Raji (cell line): ENCODE results near the gene PLEKHA1.

Experiments used
- POLR2A ChIP-seq: IDR thresholded peaks from 2 replicates; pipeline ENCODE4 v1.6.1; 2011; ENCODE audit warnings: low read depth, low read length, control low read depth; ENCODE audit not compliant: insufficient read depth

PLEKHA1 gene

DNA sequence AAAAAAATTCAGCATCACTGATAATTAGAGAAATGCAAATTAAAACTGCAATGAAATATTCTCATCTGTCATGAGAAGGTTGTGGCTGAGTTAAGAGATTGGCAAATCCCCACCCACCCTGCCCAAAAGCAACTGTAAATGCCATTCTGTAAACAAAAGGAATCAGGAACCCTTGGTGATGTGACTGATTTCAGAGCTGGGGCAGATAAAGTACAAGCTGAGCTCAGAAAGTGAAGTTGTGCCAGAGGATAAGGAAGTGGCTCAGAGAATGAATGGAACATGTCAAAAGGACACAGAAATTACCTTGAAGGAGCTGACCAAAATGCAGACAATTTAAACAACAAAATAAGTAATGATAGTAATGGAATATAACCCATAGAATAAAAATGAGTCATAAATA lies 47.2 kb downstream of the PLEKHA1 start:
- no peak for TF ChIP-seq POLR2A

DNA sequence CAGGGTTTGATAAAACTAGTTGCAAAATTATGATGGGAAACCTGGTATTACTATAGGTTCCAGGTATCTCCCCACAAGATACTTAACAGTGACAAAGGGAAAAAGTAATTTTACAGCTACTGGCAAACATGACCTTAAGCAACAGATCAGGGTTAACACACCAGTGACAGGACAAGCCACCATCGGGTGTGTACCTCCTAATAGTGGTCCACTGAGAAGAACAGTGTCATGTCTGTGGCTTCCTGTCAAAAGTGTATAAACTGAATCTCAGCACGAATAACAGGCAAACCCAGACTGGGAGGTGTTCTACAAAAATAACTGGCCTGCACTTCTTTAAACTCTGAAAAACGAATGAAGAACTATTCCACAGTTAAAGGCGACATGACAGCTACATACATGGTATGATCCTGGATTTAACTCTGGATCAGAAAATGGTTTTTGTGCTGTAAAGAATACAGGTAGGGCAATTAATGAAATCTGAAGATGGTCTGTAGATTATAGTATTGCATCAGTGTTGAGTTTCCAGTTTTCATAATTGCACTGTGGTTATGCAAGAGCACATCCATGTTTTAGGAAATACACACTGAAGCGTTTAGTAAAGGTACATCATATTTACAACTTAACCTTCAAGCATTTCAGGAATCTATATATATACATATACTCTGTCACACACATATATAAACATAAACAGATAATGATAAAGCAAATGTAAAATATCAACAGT lies 47.9 kb downstream of the PLEKHA1 start:
- no peak for TF ChIP-seq POLR2A

DNA sequence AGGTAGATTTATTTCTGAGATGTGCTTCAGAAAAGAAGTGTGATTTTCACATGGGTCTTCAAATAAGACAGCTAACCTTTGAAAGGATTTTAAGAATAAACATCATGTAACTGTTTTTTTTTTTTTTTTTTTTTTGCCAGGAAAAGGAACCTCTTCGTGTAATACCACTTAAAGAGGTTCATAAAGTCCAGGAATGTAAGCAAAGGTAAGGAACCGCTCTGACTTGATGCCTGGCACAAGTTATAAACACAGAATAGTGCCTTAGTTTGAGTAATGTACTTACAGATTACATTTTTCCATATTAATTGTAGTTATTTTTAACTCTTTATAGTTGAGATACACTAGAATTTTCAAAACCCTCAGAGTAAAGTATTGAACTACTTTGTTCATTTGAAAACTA lies 49.6 kb downstream of the PLEKHA1 start:
- TF ChIP-seq POLR2A = no peak

- no peak for TF ChIP-seq POLR2A
Measured at GRCh38 chr10:122426829-122427228, 52.3 kb downstream of the PLEKHA1 start.

GRCh38 chr10:122427280-122427679 lies 52.8 kb downstream of the PLEKHA1 start:
- TF ChIP-seq POLR2A = no peak

- TF ChIP-seq POLR2A = no peak
Measured at GRCh38 chr10:122435212-122435827, 60.8 kb downstream of the PLEKHA1 start.

- no peak for TF ChIP-seq POLR2A
Measured at GRCh38 chr10:122441961-122442360, 67.5 kb downstream of the PLEKHA1 start.

DNA sequence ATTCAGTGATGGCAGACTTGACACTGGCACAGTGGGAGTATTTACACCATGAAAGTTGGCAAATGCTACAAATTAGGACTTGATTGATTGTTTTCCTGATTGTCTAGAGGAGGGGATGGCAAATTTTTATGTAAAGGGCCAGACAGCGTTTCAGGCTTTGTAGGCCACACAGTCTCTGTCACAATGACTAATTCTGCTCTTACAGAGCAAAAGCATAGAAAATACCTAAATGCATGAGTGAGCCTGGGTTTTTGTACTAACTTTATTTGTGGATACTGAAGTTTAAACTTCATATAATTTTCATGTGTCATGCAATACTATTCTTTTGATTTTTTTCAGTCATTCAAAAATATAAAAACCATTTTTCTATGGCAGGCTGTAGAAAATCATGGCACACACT lies 71.0 kb downstream of the PLEKHA1 start:
- no peak for TF ChIP-seq POLR2A

GRCh38 chr10:122445904-122446303 lies 71.4 kb downstream of the PLEKHA1 start:
- TF ChIP-seq POLR2A = no peak

DNA sequence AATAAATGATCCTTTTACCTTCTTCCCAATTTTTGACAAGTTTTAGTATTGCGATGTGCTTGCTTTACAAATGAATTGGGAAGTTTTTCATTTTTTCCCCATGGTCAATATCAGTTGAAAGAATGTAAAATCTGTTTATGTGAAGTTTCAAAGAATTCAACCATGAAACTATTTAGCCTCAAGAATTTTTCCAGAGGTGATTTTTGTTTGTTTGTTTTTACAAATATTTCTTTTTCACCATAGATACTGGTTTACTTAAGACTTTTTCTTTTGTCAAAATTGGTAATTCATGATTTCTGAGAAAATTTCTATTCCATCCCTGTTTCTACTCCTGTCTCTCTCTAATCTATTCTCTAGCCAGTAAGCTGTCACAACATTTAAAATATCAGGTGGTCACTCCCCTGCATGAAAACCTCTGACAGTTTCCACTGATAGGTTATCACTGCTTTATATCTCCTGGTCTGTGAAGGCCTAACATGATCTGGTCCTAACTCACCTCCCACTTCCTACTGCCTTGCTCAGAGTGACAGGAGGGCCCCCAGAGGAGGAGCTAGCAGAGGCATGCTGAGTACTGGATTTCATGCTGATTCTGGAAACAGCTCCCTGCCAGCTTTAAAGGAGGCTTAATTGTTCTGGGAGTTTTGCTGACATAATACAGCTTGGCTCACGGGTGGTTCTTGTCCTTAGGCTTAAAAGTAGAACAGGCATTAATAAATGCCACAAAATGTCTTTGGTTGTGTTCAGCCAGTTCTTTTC lies 72.3 kb downstream of the PLEKHA1 start:
- no peak for TF ChIP-seq POLR2A

- no peak for TF ChIP-seq POLR2A
Measured at GRCh38 chr10:122448600-122448999, 74.1 kb downstream of the PLEKHA1 start.

GRCh38 chr10:122449153-122449552 lies 74.6 kb downstream of the PLEKHA1 start:
- TF ChIP-seq POLR2A = no peak

DNA sequence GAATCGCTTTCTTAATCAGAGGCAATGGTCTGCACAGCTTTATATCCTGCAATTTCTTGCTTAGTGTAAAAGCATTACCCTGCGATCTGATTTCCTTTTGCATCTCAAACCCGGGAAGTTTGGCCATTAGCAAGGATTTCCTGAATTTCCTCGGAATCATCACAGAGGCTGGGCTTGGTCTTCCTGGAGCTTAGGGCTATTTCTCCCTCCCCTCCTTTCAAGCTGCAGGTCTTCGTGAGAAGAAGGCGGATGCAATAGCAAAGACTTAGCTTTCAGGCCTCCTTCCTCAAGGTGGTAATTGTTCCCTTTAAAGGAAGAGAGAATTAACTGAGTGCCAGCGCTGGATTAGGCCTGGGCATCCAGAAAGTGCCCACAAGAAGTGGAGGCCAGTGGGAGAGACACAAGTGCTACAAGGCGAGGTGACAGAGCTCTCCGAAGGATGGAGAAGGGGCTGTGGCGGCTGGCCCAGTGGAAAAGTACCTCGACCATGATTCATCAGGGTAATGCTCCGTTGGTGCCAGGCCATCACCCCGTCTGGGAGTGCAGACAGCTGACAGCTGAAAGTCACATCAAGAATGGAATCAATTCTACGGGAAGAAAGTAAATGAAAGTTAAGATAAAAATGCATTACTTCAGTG lies 76.0 kb downstream of the PLEKHA1 start:
- TF ChIP-seq POLR2A = no peak

DNA sequence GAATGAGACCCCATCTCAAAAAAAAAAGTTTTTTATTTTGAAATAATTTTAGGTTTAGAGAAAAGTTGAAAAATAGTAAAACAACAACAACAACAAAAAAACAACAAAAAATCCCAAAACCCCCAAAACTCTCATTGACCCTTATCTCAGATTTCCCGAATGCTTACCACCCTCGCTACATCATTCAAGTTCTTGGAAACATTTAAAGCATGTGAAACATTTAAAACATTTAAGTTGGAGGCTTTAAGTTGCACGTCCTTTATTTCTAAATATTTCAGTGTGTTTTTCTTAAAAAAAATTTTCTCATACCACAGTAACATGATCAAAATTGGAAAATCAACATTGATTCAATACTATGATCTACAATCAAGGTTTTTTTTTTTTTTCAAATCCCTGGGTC lies 79.6 kb downstream of the PLEKHA1 start:
- TF ChIP-seq POLR2A = no peak

DNA sequence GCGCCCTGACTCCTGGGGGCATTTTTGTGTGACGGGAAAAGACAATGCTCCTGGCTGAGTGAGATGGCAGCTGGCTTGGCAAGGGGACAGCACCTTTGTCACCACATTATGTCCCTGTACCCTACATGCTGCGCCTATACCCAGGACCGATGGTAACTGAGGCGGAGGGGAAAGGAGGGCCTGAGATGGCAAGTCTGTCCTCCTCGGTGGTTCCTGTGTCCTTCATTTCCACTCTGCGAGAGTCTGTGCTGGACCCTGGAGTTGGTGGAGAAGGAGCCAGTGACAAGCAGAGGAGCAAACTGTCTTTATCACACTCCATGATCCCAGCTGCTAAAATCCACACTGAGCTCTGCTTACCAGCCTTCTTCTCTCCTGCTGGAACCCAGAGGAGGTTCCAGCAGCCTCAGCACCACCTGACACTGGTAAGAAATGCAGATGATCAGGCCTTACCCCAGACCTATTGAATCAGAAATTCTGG lies 80.1 kb downstream of the PLEKHA1 start, which contains the start of gene ARMS2:
ARMS2 (plus strand) TSS at position 51 of the 478 bp plus-strand sequence; CDS start at position 126, 75 bp downstream.
- no peak for TF ChIP-seq POLR2A
